HCT116 (cell line): ENCODE results near the gene MTHFR. TPM values are rescaled to one million over a fixed set of nuclear protein-coding genes. Genes with fewer than 3 reads are reported as not detected.

Source experiments
- ATAC-seq: fragments of 200-7000 bp; cut with Tn5 transposase; 2 replicates; pipeline ENCODE4 v1.9.1; 2020; ENCODE audit warnings: mild to moderate bottlenecking, moderate library complexity
- BruUV-seq: library from RNA; stranded (reverse); fragments of 400-500 nt; replicated peaks from 2 replicates; lab custom pipeline; 2021; lab: Mats Ljungman, UMichigan
- CTCF ChIA-PET: fragments of 300-600 bp; sonication (Branson Sonifier 250); formaldehyde crosslinking; loops from one replicate; lab custom pipeline; 2021; ENCODE audit warnings: antibody characterized with exemption; lab: Charles Lee
- POLR2A ChIA-PET: fragments of 300-600, 350-600 bp; sonication (Branson Sonifier 250); formaldehyde crosslinking; loops from one replicate; lab custom pipeline; 2021; ENCODE audit warnings: antibody characterized with exemption; lab: Charles Lee
- RAD21 ChIA-PET, 2 experiments: fragments of 300-600 bp; sonication (Branson Sonifier 250); formaldehyde crosslinking; loops; one replicate each; lab custom pipeline; 2023; ENCODE audit warnings: low total read pairs in 2 of 2; ENCODE audit not compliant: uncharacterized antibody in 2 of 2, unreplicated experiment in 2 of 2, low non-redundant PET in 1 of 2; lab: Charles Lee
- DNase-seq: peaks from one replicate; pipeline ENCODE4 v3.0.0-alpha.2; 2010; ENCODE audit warnings: low read depth, low spot score
- H2AFZ ChIP-seq: fragments of 200-600 bp; shearing (Covaris generic), sonication (generic); 2 replicates; pipeline ENCODE4 v1.6.1; 2017; ENCODE audit warnings: low read depth, mixed run types, mixed read lengths, antibody characterized with exemption, low read length; ENCODE audit not compliant: poor library complexity, severe bottlenecking
- H3K27ac ChIP-seq: 2 replicates; pipeline ENCODE4 v1.5.1; 2012; ENCODE audit warnings: low read depth, low read length
- H3K27me3 ChIP-seq: fragments of 200-600 bp; sonication (generic); 2 replicates; pipeline ENCODE4 v1.6.1; 2016; ENCODE audit warnings: mixed run types, low read length, mixed read lengths; ENCODE audit not compliant: insufficient read depth
- H3K36me3 ChIP-seq, 2 experiments: fragments of 200-500 bp in 1 of 2; fragments of 200-600 bp in 1 of 2; sonication (Bioruptor generic) in 1 of 2; sonication (generic) in 1 of 2; 2 replicates each; pipeline versions ENCODE4 v1.5.1 to v1.6.1; 2014 to 2016; ENCODE audit warnings: low read length in 2 of 2, inconsistent platforms in 1 of 2, mixed read lengths in 1 of 2, mixed run types in 1 of 2; ENCODE audit not compliant: insufficient read depth in 2 of 2, control insufficient read depth in 1 of 2
- H3K4me1 ChIP-seq, 2 experiments: fragments of 200-600 bp in 1 of 2; sonication (generic) in 1 of 2; 2 replicates each; pipeline versions ENCODE4 v1.5.1 to v1.6.1; 2012 to 2017; ENCODE audit warnings: low read length in 2 of 2, inconsistent platforms in 1 of 2, mild to moderate bottlenecking in 1 of 2, mixed read lengths in 1 of 2, mixed run types in 1 of 2, moderate library complexity in 1 of 2; ENCODE audit not compliant: insufficient read depth in 2 of 2, control insufficient read depth in 1 of 2
- H3K4me2 ChIP-seq: fragments of 200-600 bp; sonication (generic); 2 replicates; pipeline ENCODE4 v1.6.1; 2017; ENCODE audit warnings: mixed run types, low read length, mixed read lengths
- H3K4me3 ChIP-seq, 2 experiments: fragments of 200-600 bp in 1 of 2; sonication (generic) in 1 of 2; replicated peaks in 1 of 2; 2 replicates each; pipeline ENCODE4 v1.5.1; 2011 to 2016; ENCODE audit warnings: low read length in 2 of 2, control low read depth in 1 of 2, low read depth in 1 of 2, mild to moderate bottlenecking in 1 of 2, mixed read lengths in 1 of 2, mixed run types in 1 of 2
- H3K79me2 ChIP-seq: fragments of 200-600 bp; sonication (generic); 2 replicates; pipeline ENCODE4 v1.6.1; 2017; ENCODE audit warnings: mild to moderate bottlenecking, mixed run types, low read length, moderate library complexity, mixed read lengths; ENCODE audit not compliant: insufficient read depth
- H3K9ac ChIP-seq: fragments of 200-600 bp; sonication (generic); 2 replicates; pipeline ENCODE4 v1.6.1; 2016; ENCODE audit warnings: low read length, mixed read lengths
- H3K9me2 ChIP-seq: fragments of 200-600 bp; sonication (generic), shearing (Covaris generic); 2 replicates; pipeline ENCODE4 v1.6.1; 2017; ENCODE audit warnings: mixed run types, mild to moderate bottlenecking, moderate library complexity; ENCODE audit not compliant: insufficient read depth
- H3K9me3 ChIP-seq, 2 experiments: fragments of 200-500 bp in 1 of 2; fragments of 200-600 bp in 1 of 2; sonication (Bioruptor generic) in 1 of 2; sonication (generic) in 1 of 2; 2 replicates each; pipeline ENCODE4 v1.6.1; 2014 to 2017; ENCODE audit warnings: low read length in 2 of 2, mixed read lengths in 2 of 2, inconsistent platforms in 1 of 2, low read depth in 1 of 2, mild to moderate bottlenecking in 1 of 2, mixed run types in 1 of 2, moderate library complexity in 1 of 2; ENCODE audit not compliant: control insufficient read depth in 1 of 2, insufficient read depth in 1 of 2
- H4K20me1 ChIP-seq: fragments of 200-600 bp; sonication (generic), shearing (Covaris generic); 2 replicates; pipeline ENCODE4 v1.6.1; 2017; ENCODE audit warnings: mixed run types, mild to moderate bottlenecking, moderate library complexity; ENCODE audit not compliant: insufficient read depth
- CEBPB ChIP-seq: IDR thresholded peaks from 2 replicates; pipeline ENCODE4 v1.6.1; 2012; ENCODE audit warnings: low read depth
- EGR1 ChIP-seq: IDR thresholded peaks from 2 replicates; pipeline ENCODE4 v1.6.1; 2012; ENCODE audit warnings: low read depth
- EZH2 ChIP-seq: fragments of 200-600 bp; sonication (generic); IDR thresholded peaks from 2 replicates; pipeline ENCODE4 v1.6.1; 2017; ENCODE audit warnings: antibody characterized with exemption, mixed run types
- EZH2phosphoT487 ChIP-seq: fragments of 200-600 bp; IDR thresholded peaks from 2 replicates; pipeline ENCODE4 v1.6.1; 2018; ENCODE audit warnings: antibody characterized with exemption, borderline replicate concordance
- FOSL1 ChIP-seq: IDR thresholded peaks from 2 replicates; pipeline ENCODE4 v1.6.1; 2012; ENCODE audit warnings: low read depth
- SIN3A ChIP-seq: IDR thresholded peaks from 2 replicates; pipeline ENCODE4 v1.6.1; 2012; ENCODE audit warnings: low read depth
- SP1 ChIP-seq: IDR thresholded peaks from 2 replicates; pipeline ENCODE4 v1.6.1; 2012; ENCODE audit warnings: low read depth
- SRF ChIP-seq: IDR thresholded peaks from 2 replicates; pipeline ENCODE4 v1.6.1; 2012; ENCODE audit warnings: low read depth
- TCF7L2 ChIP-seq: IDR thresholded peaks from 2 replicates; pipeline ENCODE4 v1.7.0; 2011; ENCODE audit warnings: borderline replicate concordance, inconsistent platforms; ENCODE audit not compliant: insufficient read depth, insufficient read length; ENCODE audit errors: extremely low read depth
- YY1 ChIP-seq: IDR thresholded peaks from 2 replicates; pipeline ENCODE4 v1.6.1; 2011; ENCODE audit warnings: low read length, low read depth, moderate library complexity, mild to moderate bottlenecking; ENCODE audit not compliant: insufficient replicate concordance; ENCODE audit errors: extremely low read depth
- intact Hi-C: fragments of 100-400 bp; cut with micrococcal nuclease; formaldehyde crosslinking; loops from 2 replicates; pipeline ENCODE4 v1.10.0; 2022
- total RNA-seq: library from RNA; stranded (reverse); gene quantifications from one replicate; pipeline ENCODE4 v1.2.1, GENCODE V29; 2021; ENCODE audit not compliant: unreplicated experiment
- TF ChIP-seq, protein P1 (sequence below), 3 experiments: fragments of 200-600 bp in 1 of 3; sonication (generic) in 1 of 3; IDR thresholded peaks in 2 of 3; conservative IDR thresholded peaks in 1 of 3; 2 replicates each; pipeline ENCODE4 v1.5.1; 2012 to 2017; ENCODE audit warnings: low read depth in 2 of 3, low read length in 2 of 3, antibody characterized with exemption in 1 of 3, borderline replicate concordance in 1 of 3, control low read depth in 1 of 3, mild to moderate bottlenecking in 1 of 3, mixed read lengths in 1 of 3, mixed run types in 1 of 3, moderate library complexity in 1 of 3; ENCODE audit not compliant: insufficient read depth in 1 of 3
- TF ChIP-seq, protein P2 (sequence below): IDR thresholded peaks from 2 replicates; pipeline ENCODE4 v1.6.1; 2011; ENCODE audit warnings: mild to moderate bottlenecking, low read length, moderate library complexity; ENCODE audit not compliant: insufficient replicate concordance; ENCODE audit errors: extremely low read depth

Gene MTHFR
- total RNA-seq, 1 experiment from 2014 or later: 20.9 TPM

DNA sequence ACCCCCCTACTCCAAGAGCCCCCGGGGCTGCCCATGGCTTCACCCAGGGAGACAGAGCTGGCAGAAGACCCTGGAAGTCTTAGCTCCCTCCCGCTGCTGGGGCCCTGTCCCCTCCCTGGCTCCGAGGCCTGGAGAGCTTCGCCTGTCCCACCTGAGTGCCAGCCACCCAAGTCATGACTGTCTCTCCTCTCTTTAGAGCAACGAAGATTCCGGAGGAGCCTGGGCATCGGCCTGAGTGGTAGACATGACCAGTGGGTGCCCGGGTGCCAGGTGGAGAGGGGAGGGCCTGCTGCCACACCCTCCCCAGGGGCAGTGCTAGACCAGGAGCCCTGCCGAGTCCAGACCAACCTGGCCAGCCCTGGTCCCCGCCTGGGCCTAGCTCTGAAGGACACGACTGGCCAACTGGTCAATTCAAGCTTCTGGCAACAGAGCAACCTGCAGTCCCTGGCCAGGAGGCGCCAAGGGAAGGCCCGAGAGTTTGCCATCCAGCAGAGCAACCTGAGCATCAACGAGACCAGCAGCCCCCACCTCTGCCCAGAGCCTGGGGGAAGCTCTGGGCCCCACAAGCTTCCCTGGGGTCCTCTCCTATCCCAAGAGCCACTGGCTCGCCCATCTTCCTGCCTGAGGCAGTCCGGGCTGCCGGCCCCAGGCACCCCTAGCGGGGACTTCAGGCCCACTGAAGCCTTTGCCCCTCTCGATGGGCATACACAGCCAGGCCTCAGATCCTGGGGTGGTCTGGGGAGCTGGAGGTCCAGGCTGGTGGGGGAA, 39.9 kb downstream of the MTHFR start:
- no peaks in the 10 kb centered on the region for H3K27me3 ChIP-seq
- no peaks in the 10 kb centered on the region for H3K9me3 ChIP-seq
- no peak overlapping the region for H3K4me3 ChIP-seq
- H3K9me2 ChIP-seq: no peaks in the 10 kb centered on the region
- no peak overlapping the region; the same call in 1 of the 2 replicates for H3K27ac ChIP-seq
- ATAC-seq (no peak), DNase-seq (no peak)
- ChIA-PET RAD21 (no interaction called here), POLR2A (interaction anchor here (0.8 kb wide), 1 partner anchor 127 kb away, joined by 3 read pairs; no protein-coding TSS in a partner anchor), CTCF (no interaction called here)
- BruUV-seq: no TSS peak
- TF ChIP-seq SP1 (no peak), FOSL1 (no peak), TCF7L2 (no peak), CEBPB (no peak), EGR1 (no peak), YY1 (no peak), SIN3A (no peak), EZH2 (no peak), SRF (no peak), EZH2phosphoT487 (no peak)
- TF ChIP-seq, protein P1, sequence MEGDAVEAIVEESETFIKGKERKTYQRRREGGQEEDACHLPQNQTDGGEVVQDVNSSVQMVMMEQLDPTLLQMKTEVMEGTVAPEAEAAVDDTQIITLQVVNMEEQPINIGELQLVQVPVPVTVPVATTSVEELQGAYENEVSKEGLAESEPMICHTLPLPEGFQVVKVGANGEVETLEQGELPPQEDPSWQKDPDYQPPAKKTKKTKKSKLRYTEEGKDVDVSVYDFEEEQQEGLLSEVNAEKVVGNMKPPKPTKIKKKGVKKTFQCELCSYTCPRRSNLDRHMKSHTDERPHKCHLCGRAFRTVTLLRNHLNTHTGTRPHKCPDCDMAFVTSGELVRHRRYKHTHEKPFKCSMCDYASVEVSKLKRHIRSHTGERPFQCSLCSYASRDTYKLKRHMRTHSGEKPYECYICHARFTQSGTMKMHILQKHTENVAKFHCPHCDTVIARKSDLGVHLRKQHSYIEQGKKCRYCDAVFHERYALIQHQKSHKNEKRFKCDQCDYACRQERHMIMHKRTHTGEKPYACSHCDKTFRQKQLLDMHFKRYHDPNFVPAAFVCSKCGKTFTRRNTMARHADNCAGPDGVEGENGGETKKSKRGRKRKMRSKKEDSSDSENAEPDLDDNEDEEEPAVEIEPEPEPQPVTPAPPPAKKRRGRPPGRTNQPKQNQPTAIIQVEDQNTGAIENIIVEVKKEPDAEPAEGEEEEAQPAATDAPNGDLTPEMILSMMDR (IDR thresholded peaks at IDR 0.05 in 2 of 3, conservative IDR thresholded peaks at IDR 0.05 in 1 of 3; ENCODE audit: borderline replicate concordance in 1 of 3, insufficient read depth in 1 of 3, low read depth in 2 of 3, low read length in 2 of 3): no peak
- TF ChIP-seq, protein P2, sequence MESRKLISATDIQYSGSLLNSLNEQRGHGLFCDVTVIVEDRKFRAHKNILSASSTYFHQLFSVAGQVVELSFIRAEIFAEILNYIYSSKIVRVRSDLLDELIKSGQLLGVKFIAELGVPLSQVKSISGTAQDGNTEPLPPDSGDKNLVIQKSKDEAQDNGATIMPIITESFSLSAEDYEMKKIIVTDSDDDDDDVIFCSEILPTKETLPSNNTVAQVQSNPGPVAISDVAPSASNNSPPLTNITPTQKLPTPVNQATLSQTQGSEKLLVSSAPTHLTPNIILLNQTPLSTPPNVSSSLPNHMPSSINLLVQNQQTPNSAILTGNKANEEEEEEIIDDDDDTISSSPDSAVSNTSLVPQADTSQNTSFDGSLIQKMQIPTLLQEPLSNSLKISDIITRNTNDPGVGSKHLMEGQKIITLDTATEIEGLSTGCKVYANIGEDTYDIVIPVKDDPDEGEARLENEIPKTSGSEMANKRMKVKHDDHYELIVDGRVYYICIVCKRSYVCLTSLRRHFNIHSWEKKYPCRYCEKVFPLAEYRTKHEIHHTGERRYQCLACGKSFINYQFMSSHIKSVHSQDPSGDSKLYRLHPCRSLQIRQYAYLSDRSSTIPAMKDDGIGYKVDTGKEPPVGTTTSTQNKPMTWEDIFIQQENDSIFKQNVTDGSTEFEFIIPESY: no peak
- no peaks in the 10 kb centered on the region for H3K36me3 ChIP-seq
- H3K9ac ChIP-seq: no peak overlapping the region
- intact Hi-C loops: no loop called here
- H4K20me1 ChIP-seq: no peaks in the 10 kb centered on the region
- H3K4me2 ChIP-seq: no peak overlapping the region
- H3K4me1 ChIP-seq: peaks cover 0 to 11% of the 10 kb centered on the region in 2 experiments; a peak in 1 of 4 replicates
- H2AFZ ChIP-seq: no peak overlapping the region
- H3K79me2 ChIP-seq: no peaks in the 10 kb centered on the region
